H9 (cell line): Measurements from ENCODE around the gene TYMP. TPM values are rescaled to one million over a fixed set of nuclear protein-coding genes. Genes with fewer than 3 reads are reported as not detected.

Experiments used
- DNase-seq: peaks from one replicate; pipeline ENCODE4 v3.0.0-alpha.2; 2017
- H2AFZ ChIP-seq: one replicate; pipeline ENCODE4 v1.6.1; 2013; ENCODE audit warnings: mild to moderate bottlenecking, low read length, control low read depth, moderate library complexity
- H2AK5ac ChIP-seq: 2 replicates; pipeline ENCODE4 v1.6.1; 2013; ENCODE audit warnings: low read length, control low read depth, mixed read lengths; ENCODE audit not compliant: insufficient read length
- H2BK120ac ChIP-seq: one replicate; pipeline ENCODE4 v1.6.1; 2013; ENCODE audit warnings: low read depth, mild to moderate bottlenecking, low read length, control low read depth, inconsistent platforms; ENCODE audit not compliant: poor library complexity, severe bottlenecking
- H2BK12ac ChIP-seq: 2 replicates; pipeline ENCODE4 v1.6.1; 2013; ENCODE audit warnings: low read length, control low read depth, mixed read lengths, low read depth; ENCODE audit not compliant: insufficient read length
- H2BK15ac ChIP-seq: 2 replicates; pipeline ENCODE4 v1.6.1; 2013; ENCODE audit warnings: low read depth, low read length, control low read depth
- H2BK20ac ChIP-seq: one replicate; pipeline ENCODE4 v1.6.1; 2013; ENCODE audit warnings: low read depth, mild to moderate bottlenecking, low read length, control low read depth, inconsistent platforms; ENCODE audit not compliant: poor library complexity, severe bottlenecking
- H2BK5ac ChIP-seq: 2 replicates; pipeline ENCODE4 v1.6.1; 2013; ENCODE audit warnings: low read length, control low read depth, mixed read lengths; ENCODE audit not compliant: insufficient read length
- H3K14ac ChIP-seq: 2 replicates; pipeline ENCODE4 v1.6.1; 2013; ENCODE audit warnings: low read length, control low read depth; ENCODE audit not compliant: insufficient read depth
- H3K18ac ChIP-seq: 2 replicates; pipeline ENCODE4 v1.6.1; 2013; ENCODE audit warnings: low read depth, mild to moderate bottlenecking, mixed read lengths, low read length, control low read depth; ENCODE audit not compliant: insufficient read length
- H3K23ac ChIP-seq: 2 replicates; pipeline ENCODE4 v1.6.1; 2013; ENCODE audit warnings: low read length, control low read depth, mixed read lengths, low read depth; ENCODE audit not compliant: insufficient read length
- H3K23me2 ChIP-seq: 2 replicates; pipeline ENCODE4 v1.6.1; 2013; ENCODE audit warnings: low read depth, mild to moderate bottlenecking, mixed read lengths, low read length, control low read depth; ENCODE audit not compliant: insufficient read length, poor library complexity, severe bottlenecking
- H3K27ac ChIP-seq: 2 replicates; pipeline ENCODE4 v1.5.1; 2013; ENCODE audit warnings: low read length, control low read depth, mixed read lengths, low read depth; ENCODE audit not compliant: insufficient read length
- H3K27me3 ChIP-seq: 2 replicates; pipeline ENCODE4 v1.6.1; 2013; ENCODE audit warnings: low read length, control low read depth, inconsistent platforms; ENCODE audit not compliant: insufficient read depth
- H3K4ac ChIP-seq: 2 replicates; pipeline ENCODE4 v1.6.1; 2013; ENCODE audit warnings: low read depth, mild to moderate bottlenecking, control low read depth, inconsistent platforms, low read length, moderate library complexity
- H3K4me1 ChIP-seq: 2 replicates; pipeline ENCODE4 v1.6.1; 2013; ENCODE audit warnings: low read length, control low read depth, inconsistent platforms; ENCODE audit not compliant: insufficient read depth
- H3K4me2 ChIP-seq: 2 replicates; pipeline ENCODE4 v1.6.1; 2013; ENCODE audit warnings: low read length, control low read depth, mixed read lengths; ENCODE audit not compliant: insufficient read length, insufficient read depth
- H3K56ac ChIP-seq: 2 replicates; pipeline ENCODE4 v1.6.1; 2013; ENCODE audit warnings: low read depth, mild to moderate bottlenecking, mixed read lengths, low read length, control low read depth; ENCODE audit not compliant: insufficient read length
- H3K79me1 ChIP-seq: 2 replicates; pipeline ENCODE4 v1.6.1; 2013; ENCODE audit warnings: low read depth, mild to moderate bottlenecking, moderate library complexity, low read length, control low read depth, inconsistent platforms; ENCODE audit not compliant: insufficient read depth, poor library complexity, severe bottlenecking
- H3K79me2 ChIP-seq: 2 replicates; pipeline ENCODE4 v1.6.1; 2013; ENCODE audit warnings: low read length, control low read depth, inconsistent platforms; ENCODE audit not compliant: insufficient read depth
- H3K9ac ChIP-seq: 2 replicates; pipeline ENCODE4 v1.6.1; 2013; ENCODE audit warnings: low read length, control low read depth, mixed read lengths; ENCODE audit not compliant: insufficient read length; ENCODE audit errors: extremely low read depth
- H3K9me3 ChIP-seq: one replicate; pipeline ENCODE4 v1.6.1; 2013; ENCODE audit warnings: low read depth, low read length, inconsistent platforms; ENCODE audit not compliant: control insufficient read depth
- H3T11ph ChIP-seq: one replicate; pipeline ENCODE4 v1.6.1; 2013; ENCODE audit warnings: mild to moderate bottlenecking, low read length, control low read depth, inconsistent platforms
- H4K20me1 ChIP-seq: one replicate; pipeline ENCODE4 v1.6.1; 2013; ENCODE audit not compliant: control insufficient read depth, insufficient read length, insufficient read depth
- H4K5ac ChIP-seq: 2 replicates; pipeline ENCODE4 v1.6.1; 2013; ENCODE audit warnings: low read depth, mild to moderate bottlenecking, mixed read lengths, low read length, control low read depth; ENCODE audit not compliant: insufficient read length
- H4K8ac ChIP-seq: replicated peaks from 2 replicates; pipeline ENCODE4 v1.6.1; 2013; ENCODE audit warnings: low read length, control low read depth, mixed read lengths, low read depth; ENCODE audit not compliant: insufficient read length
- H4K91ac ChIP-seq: 2 replicates; pipeline ENCODE4 v1.6.1; 2013; ENCODE audit warnings: low read depth, mild to moderate bottlenecking, moderate library complexity, mixed read lengths, low read length, control low read depth; ENCODE audit not compliant: insufficient read length
- H3K27ac Mint-ChIP-seq, 3 experiments: 2 replicates in 2 of 3; 3 replicates in 1 of 3; pipeline ENCODE4 v1.8.0; 2020 to 2021; ENCODE audit warnings: mixed read lengths in 3 of 3, mild to moderate bottlenecking in 1 of 3, moderate library complexity in 1 of 3
- H3K27me3 Mint-ChIP-seq: 2 replicates; pipeline ENCODE4 v1.8.0; 2021; ENCODE audit warnings: low read depth, mild to moderate bottlenecking, moderate library complexity, mixed read lengths
- H3K36me3 Mint-ChIP-seq, 3 experiments: 2 replicates in 2 of 3; 3 replicates in 1 of 3; pipeline ENCODE4 v1.8.0; 2020 to 2021; ENCODE audit warnings: low read depth in 3 of 3, mixed read lengths in 3 of 3; ENCODE audit not compliant: insufficient read depth in 1 of 3
- H3K4me1 Mint-ChIP-seq, 2 experiments: 2 replicates each; pipeline ENCODE4 v1.8.0; 2020; ENCODE audit warnings: mixed read lengths in 2 of 2
- H3K4me3 Mint-ChIP-seq, 2 experiments: 2 replicates in 1 of 2; 3 replicates in 1 of 2; pipeline ENCODE4 v1.8.0; 2020 to 2021; ENCODE audit warnings: mild to moderate bottlenecking in 2 of 2, mixed read lengths in 2 of 2, moderate library complexity in 1 of 2
- H3K9me3 Mint-ChIP-seq, 2 experiments: 2 replicates in 1 of 2; 3 replicates in 1 of 2; pipeline ENCODE4 v1.8.0; 2020; ENCODE audit warnings: mild to moderate bottlenecking in 2 of 2, mixed read lengths in 2 of 2, moderate library complexity in 1 of 2
- WGBS: extraction: QIAGEN DNeasy Blood & Tissue Kit; methylation state at CpG from one replicate; pipeline ENCODE4 v1.1.7; 2013; ENCODE audit warnings: missing lambda C conversion rate, low lambda C conversion rate, mixed read lengths; ENCODE audit not compliant: insufficient read length; ENCODE audit errors: extremely low coverage; 5-methylcytosine and 5-hydroxymethylcytosine counted together
- total RNA-seq: library from RNA; stranded (reverse); gene quantifications from 2 replicates; pipeline ENCODE4 v1.2.1, GENCODE V29; 2021
- TF ChIP-seq, protein P1 (sequence below): fragments of 200-600 bp; sonication (generic); conservative IDR thresholded peaks from 3 replicates; pipeline ENCODE4 v1.8.0; 2021; ENCODE audit warnings: antibody characterized with exemption, mild to moderate bottlenecking

The TYMP gene
- total RNA-seq, 1 experiment from 2014 or later, result 1.0 TPM

DNA sequence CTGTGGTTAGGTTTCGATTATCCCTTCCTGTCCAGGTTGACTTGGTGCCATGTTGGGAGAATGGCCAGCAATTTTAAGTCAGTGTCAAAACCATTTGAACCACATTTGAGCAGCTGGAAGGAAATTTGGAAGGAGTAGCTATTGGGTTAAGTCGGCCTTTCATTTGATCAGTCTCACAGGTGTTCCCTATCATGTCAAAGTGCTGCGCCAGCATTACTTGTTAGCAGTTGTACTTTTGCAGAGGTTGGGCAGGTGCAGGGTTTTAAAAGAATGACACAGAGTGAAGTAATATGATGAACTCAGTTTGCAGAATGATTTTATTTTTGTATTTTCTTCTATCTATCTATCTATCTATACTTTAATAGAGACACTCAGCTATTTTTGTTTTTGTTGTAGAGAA, 6.4 kb upstream of the TYMP start:
- Mint-ChIP-seq H3K27me3 (peaks cover 70% of the 10 kb centered on the region), H3K4me1 (peaks cover 9 to 10% of the 10 kb centered on the region in 2 experiments), H3K27ac (no peak overlapping the region), H3K9me3 (no peaks in the 10 kb centered on the region), H3K4me3 (no peak overlapping the region), H3K36me3 (no peaks in the 10 kb centered on the region)
- no peak overlapping the region for H2BK120ac ChIP-seq
- H3K23me2 ChIP-seq, result peaks cover 11% of the 10 kb centered on the region
- H3K9me3 ChIP-seq, result no peaks in the 10 kb centered on the region
- DNase-seq, result no peak
- H4K8ac ChIP-seq, result no peak overlapping the region
- no peak overlapping the region for H2AK5ac ChIP-seq
- H3K56ac ChIP-seq, result no peak overlapping the region
- no peak overlapping the region for H2AFZ ChIP-seq
- no peak overlapping the region for H3K23ac ChIP-seq
- H3K9ac ChIP-seq, result no peak overlapping the region
- H2BK15ac ChIP-seq, result no peak overlapping the region
- no peak overlapping the region for H2BK12ac ChIP-seq
- H4K91ac ChIP-seq, result no peak overlapping the region
- H3K4ac ChIP-seq, result no peak overlapping the region
- H3K18ac ChIP-seq, result no peak overlapping the region
- no peaks in the 10 kb centered on the region for H3K4me1 ChIP-seq
- no peaks in the 10 kb centered on the region for H3K79me2 ChIP-seq
- no peak overlapping the region for H4K5ac ChIP-seq
- H3K4me2 ChIP-seq, result no peak overlapping the region
- peaks cover 9% of the 10 kb centered on the region; the same call in 1 of the 2 replicates for H3K27me3 ChIP-seq
- H2BK5ac ChIP-seq, result no peak overlapping the region
- no peaks in the 10 kb centered on the region for H3K79me1 ChIP-seq
- H3K14ac ChIP-seq, result no peak overlapping the region
- no CpG with 5 or more reads among the region's 3 CpGs for WGBS
- no peak overlapping the region for H3K27ac ChIP-seq
- no peaks in the 10 kb centered on the region for H4K20me1 ChIP-seq
- H2BK20ac ChIP-seq, result no peak overlapping the region
- TF ChIP-seq, protein P1, sequence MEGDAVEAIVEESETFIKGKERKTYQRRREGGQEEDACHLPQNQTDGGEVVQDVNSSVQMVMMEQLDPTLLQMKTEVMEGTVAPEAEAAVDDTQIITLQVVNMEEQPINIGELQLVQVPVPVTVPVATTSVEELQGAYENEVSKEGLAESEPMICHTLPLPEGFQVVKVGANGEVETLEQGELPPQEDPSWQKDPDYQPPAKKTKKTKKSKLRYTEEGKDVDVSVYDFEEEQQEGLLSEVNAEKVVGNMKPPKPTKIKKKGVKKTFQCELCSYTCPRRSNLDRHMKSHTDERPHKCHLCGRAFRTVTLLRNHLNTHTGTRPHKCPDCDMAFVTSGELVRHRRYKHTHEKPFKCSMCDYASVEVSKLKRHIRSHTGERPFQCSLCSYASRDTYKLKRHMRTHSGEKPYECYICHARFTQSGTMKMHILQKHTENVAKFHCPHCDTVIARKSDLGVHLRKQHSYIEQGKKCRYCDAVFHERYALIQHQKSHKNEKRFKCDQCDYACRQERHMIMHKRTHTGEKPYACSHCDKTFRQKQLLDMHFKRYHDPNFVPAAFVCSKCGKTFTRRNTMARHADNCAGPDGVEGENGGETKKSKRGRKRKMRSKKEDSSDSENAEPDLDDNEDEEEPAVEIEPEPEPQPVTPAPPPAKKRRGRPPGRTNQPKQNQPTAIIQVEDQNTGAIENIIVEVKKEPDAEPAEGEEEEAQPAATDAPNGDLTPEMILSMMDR, result no peak
- H3T11ph ChIP-seq, result no peak overlapping the region
